ENCODE measurements around the gene ZSWIM3. TPM values are rescaled to one million over a fixed set of nuclear protein-coding genes. Genes with fewer than 3 reads are reported as not detected.

Gene ZSWIM3
- total and polyA plus RNA-seq, 2 donors (not counting 3 experiments of a cell fraction or from before 2014, with no cell fraction given), result 3.8 to 4.4 TPM

DNA sequence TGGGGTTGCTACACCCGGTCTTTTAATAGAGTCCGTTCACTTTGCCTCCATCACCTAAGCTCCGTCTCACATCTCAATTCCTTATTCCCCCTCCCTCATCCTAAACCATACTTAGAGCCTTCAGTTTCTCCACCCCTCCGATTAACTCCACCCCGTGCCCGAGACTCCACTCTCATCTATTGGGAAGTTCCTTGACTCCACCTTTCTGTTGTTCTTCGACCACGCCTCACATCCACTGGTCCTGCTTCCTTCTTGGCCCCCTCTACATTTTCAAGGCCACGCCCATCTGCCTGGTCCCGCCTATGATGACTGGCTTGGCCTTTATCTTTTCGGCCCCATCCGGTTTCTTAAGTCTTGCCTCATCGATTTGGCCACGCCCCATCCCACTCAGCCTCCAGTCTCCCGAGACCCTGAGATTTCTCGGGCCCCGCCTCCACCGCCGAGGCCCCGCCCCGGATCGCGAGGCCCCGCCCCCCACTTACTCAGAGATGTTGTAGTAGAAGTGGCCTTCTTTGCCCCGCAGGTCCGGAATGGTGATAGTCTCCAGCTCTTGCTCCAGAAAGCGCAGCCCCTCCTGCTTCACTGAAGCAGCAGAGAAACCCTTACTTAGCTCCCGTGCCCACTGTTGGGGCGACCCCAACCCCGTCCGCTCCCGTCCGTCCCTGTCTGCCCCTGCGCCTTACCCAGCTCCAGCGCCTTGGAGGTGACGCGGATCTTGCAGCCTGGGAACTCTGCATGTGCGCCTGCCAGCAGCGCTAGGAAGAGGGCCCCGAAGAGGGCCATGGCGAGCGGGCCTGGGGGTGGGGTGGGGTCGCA, 53.5 kb downstream of the ZSWIM3 start:
- intact Hi-C loops (cut with micrococcal nuclease) (loop anchor here (1.0 to 10.0 kb wide), 6 partner anchors 8 to 566 kb away; partner anchors contain the start of genes ACOT8, CTSA, NEURL2 and SDC4), dilution Hi-C loops (cut with MboI; ENCODE audit: extremely low pct_ligation_motif_present, low sequenced_read_pairs) (no loop called here)
- FAIRE-seq, result peak; percentile 98
- H3K9me1 ChIP-seq (replicated peaks; ENCODE audit: control insufficient read depth, extremely low read depth, insufficient read depth, low read length), result no peaks in the 10 kb centered on the region
- no peaks in the 10 kb centered on the region for H4K20me1 ChIP-seq (replicated peaks; ENCODE audit: control insufficient read depth, extremely low read depth, insufficient read depth, low read length)
- peak; percentile 100 for DNase-seq (ENCODE audit: low read depth, low spot score)
- POLR2A ChIA-PET, result interaction anchor here (0.5 to 3.8 kb wide), 4 partner anchors 13 to 97 kb away, joined by 3 to 22 read pairs (median 6); partner anchors contain the start of gene PCIF1
- TF ChIP-seq POLR2AphosphoS5 (IDR thresholded peaks at IDR 0.05; ENCODE audit: insufficient read depth, low read depth, low read length) (peak; percentile 42), POLR2A (IDR thresholded peaks at IDR 0.05; ENCODE audit: low read depth, low read length) (peak; percentile 30), EZH2 (IDR thresholded peaks at IDR 0.05; ENCODE audit: borderline replicate concordance, low read depth, low read length, severe bottlenecking) (no peak)
- H2AFZ ChIP-seq (ENCODE audit: low read depth, low read length), result peak overlapping the region; percentile 38
- CTCF ChIA-PET, result interaction anchor here (1.0 to 5.0 kb wide), 6 partner anchors 9 to 28 kb away, joined by 3 to 22 read pairs (median 8); partner anchors contain the start of genes CTSA, NEURL2 and PCIF1
- H3K4me1 ChIP-seq (ENCODE audit: control insufficient read depth, extremely low read depth, insufficient read depth, low read length), result peaks cover 28% of the 10 kb centered on the region
- peak overlapping the region; percentile 66 for H3K4me2 ChIP-seq (ENCODE audit: insufficient read depth, low read length)
- TSS peak; percentile 72 for BruUV-seq (replicated peaks)
- peaks cover 0 to 7% of the 10 kb centered on the region in 2 experiments for H3K36me3 ChIP-seq (ENCODE audit: control insufficient read depth in 2 of 2, extremely low read depth in 1 of 2, insufficient read depth in 2 of 2, low read length in 2 of 2)
- H3K9ac ChIP-seq (replicated peaks; ENCODE audit: extremely low read depth, insufficient read depth, low read length), result peak overlapping the region; percentile 44
- H3K27me3 ChIP-seq (ENCODE audit: control insufficient read depth in 2 of 2, insufficient read depth in 2 of 2, low read length in 2 of 2), result no peaks in the 10 kb centered on the region
- H3K4me3 ChIP-seq (replicated peaks in 1 of 3; ENCODE audit: insufficient read depth in 1 of 3, low read depth in 1 of 3, low read length in 3 of 3), result peak overlapping the region; percentile 6 to 62 (median 37)
- H3K27ac ChIP-seq (ENCODE audit: insufficient read depth, low read depth, low read length), result peak overlapping the region; percentile 43
- H3K79me2 ChIP-seq (ENCODE audit: control insufficient read depth, insufficient read depth, low read length), result no peaks in the 10 kb centered on the region
- H3K9me3 ChIP-seq (replicated peaks; ENCODE audit: control insufficient read depth, insufficient read depth, low read length), result no peaks in the 10 kb centered on the region
